Keratinocyte (primary cell): ENCODE results near the gene IER3.
"Not testable (repeated sequence)": the region's sequence is repeated elsewhere in the genome, so short reads cannot be mapped to it uniquely, and the experiment has no call there.

ENCODE experiments used
- EZH2 ChIP-seq: IDR thresholded peaks from one replicate; pipeline ENCODE4 v1.6.1; 2012; ENCODE audit warnings: inconsistent platforms, mild to moderate bottlenecking, low read length, moderate library complexity
- TF ChIP-seq, protein P1 (sequence below), 3 experiments: IDR thresholded peaks in 1 of 3; conservative IDR thresholded peaks in 1 of 3; optimal IDR thresholded peaks in 1 of 3; 2 replicates in 2 of 3; 3 replicates in 1 of 3; pipeline versions ENCODE3 to v1.5.1; 2011; ENCODE audit warnings: low read length in 3 of 3, mild to moderate bottlenecking in 3 of 3, moderate library complexity in 2 of 3, control low read depth in 1 of 3, inconsistent platforms in 1 of 3; ENCODE audit not compliant: insufficient read depth in 2 of 3; ENCODE audit errors: extremely low read depth in 1 of 3

DNA sequence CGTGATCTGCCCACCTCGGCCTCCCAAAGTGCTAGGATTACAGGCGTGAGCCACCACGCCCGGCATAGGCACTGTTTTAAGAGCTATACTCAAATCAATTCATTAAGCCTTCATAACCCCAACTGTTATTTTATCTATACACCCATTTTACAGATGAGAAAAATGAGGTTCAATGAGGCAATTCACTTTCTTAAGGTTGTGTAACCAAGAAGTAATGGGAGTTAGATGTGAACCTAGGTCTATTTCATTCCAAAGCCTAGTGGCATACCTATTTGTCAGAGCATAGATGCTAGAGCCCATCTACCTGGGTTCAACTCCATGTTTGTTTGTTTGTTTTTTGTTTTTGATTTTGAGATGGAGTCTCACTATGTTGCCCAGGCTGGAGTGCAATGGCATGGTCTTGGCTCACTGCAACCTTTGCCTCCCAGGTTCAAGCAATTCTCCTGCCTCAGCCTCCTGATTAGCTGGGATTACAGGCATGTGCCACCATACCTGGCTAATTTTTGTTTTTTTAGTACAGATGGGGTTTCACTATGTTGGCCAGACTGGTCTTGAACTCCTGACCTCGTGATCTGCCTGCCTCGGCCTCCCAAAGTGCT lies 12.2 kb upstream of the IER3 start:
- TF ChIP-seq, protein P1, sequence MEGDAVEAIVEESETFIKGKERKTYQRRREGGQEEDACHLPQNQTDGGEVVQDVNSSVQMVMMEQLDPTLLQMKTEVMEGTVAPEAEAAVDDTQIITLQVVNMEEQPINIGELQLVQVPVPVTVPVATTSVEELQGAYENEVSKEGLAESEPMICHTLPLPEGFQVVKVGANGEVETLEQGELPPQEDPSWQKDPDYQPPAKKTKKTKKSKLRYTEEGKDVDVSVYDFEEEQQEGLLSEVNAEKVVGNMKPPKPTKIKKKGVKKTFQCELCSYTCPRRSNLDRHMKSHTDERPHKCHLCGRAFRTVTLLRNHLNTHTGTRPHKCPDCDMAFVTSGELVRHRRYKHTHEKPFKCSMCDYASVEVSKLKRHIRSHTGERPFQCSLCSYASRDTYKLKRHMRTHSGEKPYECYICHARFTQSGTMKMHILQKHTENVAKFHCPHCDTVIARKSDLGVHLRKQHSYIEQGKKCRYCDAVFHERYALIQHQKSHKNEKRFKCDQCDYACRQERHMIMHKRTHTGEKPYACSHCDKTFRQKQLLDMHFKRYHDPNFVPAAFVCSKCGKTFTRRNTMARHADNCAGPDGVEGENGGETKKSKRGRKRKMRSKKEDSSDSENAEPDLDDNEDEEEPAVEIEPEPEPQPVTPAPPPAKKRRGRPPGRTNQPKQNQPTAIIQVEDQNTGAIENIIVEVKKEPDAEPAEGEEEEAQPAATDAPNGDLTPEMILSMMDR (optimal IDR thresholded peaks at IDR 0.05 in 1 of 3, IDR thresholded peaks at IDR 0.05 in 1 of 3, conservative IDR thresholded peaks at IDR 0.05 in 1 of 3; ENCODE audit: extremely low read depth in 1 of 3, insufficient read depth in 2 of 3, low read length in 3 of 3): not testable (repeated sequence)
- not testable (repeated sequence) for TF ChIP-seq EZH2
